ENCODE results near the gene URM1. TPM values are rescaled to one million over a fixed set of nuclear protein-coding genes. Genes with fewer than 3 reads are reported as not detected.

The URM1 gene
- polyA plus RNA-seq, 2 of the 4 experiments (the other 2 are of a cell fraction) = 43.6 to 50.6 TPM

DNA sequence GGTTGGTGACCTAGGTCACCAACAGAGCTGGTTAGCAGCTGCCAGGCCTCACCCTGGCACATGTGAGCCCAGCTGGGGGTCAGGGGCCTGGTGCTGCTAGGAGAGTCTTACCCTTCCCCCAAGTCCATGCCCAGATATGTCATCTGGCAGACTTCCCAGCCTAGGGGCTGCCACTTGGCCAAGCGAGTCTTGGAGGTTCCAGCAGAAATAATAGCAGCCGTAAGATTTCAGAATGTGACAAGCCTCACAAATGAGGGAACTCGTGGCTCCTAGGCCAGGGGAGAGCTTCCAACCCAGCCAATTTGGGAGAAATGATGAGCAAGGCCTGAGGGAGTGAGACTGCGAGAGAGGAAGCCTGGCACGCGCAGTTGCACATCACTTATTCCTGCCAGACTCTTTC, 11.1 kb downstream of the URM1 start:
- ChIA-PET CTCF (interaction anchor here (0.8 to 3.1 kb wide), 6 partner anchors 12 to 56 kb away, joined by 3 to 17 read pairs (median 6); partner anchors contain the start of gene CERCAM), POLR2A (interaction anchor here (1.8 kb wide), 1 partner anchor 11 kb away, joined by 5 read pairs; the partner anchor contains the start of gene URM1)
- H3K9me3 ChIP-seq = no peaks in the 10 kb centered on the region

DNA sequence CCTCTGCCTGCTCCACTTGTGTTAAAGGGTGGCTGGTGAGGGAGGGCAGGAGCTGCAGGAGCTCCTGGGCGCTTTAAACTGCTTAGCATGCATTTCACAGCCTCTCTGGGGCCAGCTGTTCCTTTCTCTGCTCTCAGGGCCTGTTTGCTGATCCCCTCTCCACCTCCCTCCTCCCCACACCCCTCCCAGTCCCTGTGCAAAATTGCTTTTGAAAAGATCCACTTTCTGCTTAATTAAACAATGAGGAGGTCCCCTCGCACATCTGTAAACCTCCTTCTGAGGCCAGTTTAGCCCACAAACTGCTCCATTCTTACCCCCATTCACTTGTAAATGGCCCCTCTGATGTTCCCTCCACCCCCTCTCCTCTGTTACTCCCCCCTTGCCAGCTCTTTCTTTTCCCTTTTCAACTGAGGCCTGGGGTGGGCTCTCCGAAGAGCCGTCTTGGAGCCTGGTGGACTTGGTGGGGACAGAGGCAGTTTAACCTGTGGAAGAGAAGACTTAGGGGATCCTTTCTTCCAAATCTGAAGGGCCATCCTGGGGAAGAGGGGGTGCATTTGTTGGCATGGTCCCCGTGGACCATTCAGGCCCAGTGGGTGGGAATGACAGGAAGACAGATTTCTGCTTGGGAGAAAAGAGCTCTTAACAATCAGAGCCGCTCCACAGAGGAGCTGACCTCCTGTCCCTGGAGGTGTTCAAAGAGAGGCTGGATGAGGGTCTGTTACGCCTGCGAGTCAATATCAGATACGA, 12.0 kb downstream of the URM1 start:
- no peak overlapping the region for H3K27ac ChIP-seq
- no peaks in the 10 kb centered on the region for H3K9me3 ChIP-seq
- ChIA-PET CTCF (interaction anchor here (0.6 to 3.1 kb wide), 10 partner anchors 9 to 252 kb away, joined by 3 to 17 read pairs (median 3); partner anchors contain the start of gene CERCAM), POLR2A (interaction anchor here (1.8 kb wide), 1 partner anchor 12 kb away, joined by 5 read pairs; the partner anchor contains the start of gene URM1)
- H3K4me3 ChIP-seq = no peak overlapping the region
- H3K4me2 ChIP-seq = no peak overlapping the region
- 94% methylated on average over 9 of the region's 9 CpGs for WGBS (ENCODE audit: missing lambda C conversion rate)
- ATAC-seq = no peak
- FAIRE-seq = no peak
- TF ChIP-seq, protein P1, sequence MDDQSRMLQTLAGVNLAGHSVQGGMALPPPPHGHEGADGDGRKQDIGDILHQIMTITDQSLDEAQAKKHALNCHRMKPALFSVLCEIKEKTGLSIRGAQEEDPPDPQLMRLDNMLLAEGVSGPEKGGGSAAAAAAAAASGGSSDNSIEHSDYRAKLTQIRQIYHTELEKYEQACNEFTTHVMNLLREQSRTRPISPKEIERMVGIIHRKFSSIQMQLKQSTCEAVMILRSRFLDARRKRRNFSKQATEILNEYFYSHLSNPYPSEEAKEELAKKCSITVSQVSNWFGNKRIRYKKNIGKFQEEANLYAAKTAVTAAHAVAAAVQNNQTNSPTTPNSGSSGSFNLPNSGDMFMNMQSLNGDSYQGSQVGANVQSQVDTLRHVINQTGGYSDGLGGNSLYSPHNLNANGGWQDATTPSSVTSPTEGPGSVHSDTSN (IDR thresholded peaks at IDR 0.05) = no peak
- no peak for TF ChIP-seq ZFP36 (IDR thresholded peaks at IDR 0.05; ENCODE audit: borderline replicate concordance, partially characterized antibody)
- no peak for TF ChIP-seq CHD2 (IDR thresholded peaks at IDR 0.05; ENCODE audit: low read length, partially characterized antibody)
- no peak for TF ChIP-seq CBX2 (IDR thresholded peaks at IDR 0.05; ENCODE audit: borderline replicate concordance, low read depth)
- no peak for TF ChIP-seq HEYL (CRISPR knock-in tag; IDR thresholded peaks at IDR 0.05)
- no peak for TF ChIP-seq CHD4 (IDR thresholded peaks at IDR 0.05; ENCODE audit: borderline replicate concordance)
- TF ChIP-seq FOSB (CRISPR knock-in tag; IDR thresholded peaks at IDR 0.05) = no peak
- TF ChIP-seq, protein P2, sequence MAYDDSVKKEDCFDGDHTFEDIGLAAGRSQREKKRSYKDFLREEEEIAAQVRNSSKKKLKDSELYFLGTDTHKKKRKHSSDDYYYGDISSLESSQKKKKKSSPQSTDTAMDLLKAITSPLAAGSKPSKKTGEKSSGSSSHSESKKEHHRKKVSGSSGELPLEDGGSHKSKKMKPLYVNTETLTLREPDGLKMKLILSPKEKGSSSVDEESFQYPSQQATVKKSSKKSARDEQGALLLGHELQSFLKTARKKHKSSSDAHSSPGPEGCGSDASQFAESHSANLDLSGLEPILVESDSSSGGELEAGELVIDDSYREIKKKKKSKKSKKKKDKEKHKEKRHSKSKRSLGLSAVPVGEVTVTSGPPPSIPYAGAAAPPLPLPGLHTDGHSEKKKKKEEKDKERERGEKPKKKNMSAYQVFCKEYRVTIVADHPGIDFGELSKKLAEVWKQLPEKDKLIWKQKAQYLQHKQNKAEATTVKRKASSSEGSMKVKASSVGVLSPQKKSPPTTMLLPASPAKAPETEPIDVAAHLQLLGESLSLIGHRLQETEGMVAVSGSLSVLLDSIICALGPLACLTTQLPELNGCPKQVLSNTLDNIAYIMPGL (CRISPR knock-in tag; IDR thresholded peaks at IDR 0.05; ENCODE audit: borderline replicate concordance) = no peak
- TF ChIP-seq MAFK (IDR thresholded peaks at IDR 0.05; ENCODE audit: partially characterized antibody) = no peak
- TF ChIP-seq SREBF2 (IDR thresholded peaks at IDR 0.05) = no peak
- TF ChIP-seq ESRRA (IDR thresholded peaks at IDR 0.05; ENCODE audit: borderline replicate concordance, low read length) = no peak
- no peak for TF ChIP-seq FOXS1 (CRISPR knock-in tag; IDR thresholded peaks at IDR 0.05)
- TF ChIP-seq GATA3 (IDR thresholded peaks at IDR 0.05; ENCODE audit: borderline replicate concordance) = no peak
- DNase-seq (ENCODE audit: low read depth in 1 of 2, low spot score in 1 of 2) = no peak
- no peaks in the 10 kb centered on the region for H3K4me1 ChIP-seq

More for the DNA sequence above, 11.1 kb downstream of the URM1 start:
- H3K4me3 ChIP-seq = no peak overlapping the region
- TF ChIP-seq POLR2AphosphoS2 (conservative IDR thresholded peaks at IDR 0.05; ENCODE audit: low read length) (no peak), CEBPB (IDR thresholded peaks at IDR 0.05) (no peak), CHD2 (IDR thresholded peaks at IDR 0.05; ENCODE audit: low read length, partially characterized antibody) (no peak), FOSL2 (IDR thresholded peaks at IDR 0.05) (no peak), FOSL2 (CRISPR knock-in tag; IDR thresholded peaks at IDR 0.05) (no peak), JUN (IDR thresholded peaks at IDR 0.05) (no peak), RFX5 (IDR thresholded peaks at IDR 0.05) (no peak), MYC (IDR thresholded peaks at IDR 0.05; ENCODE audit: borderline replicate concordance, low read length) (no peak), NFE2L2 (conservative IDR thresholded peaks at IDR 0.05; ENCODE audit: low read length) (no peak), SMC3 (IDR thresholded peaks at IDR 0.05) (no peak)
- TF ChIP-seq, protein P3, sequence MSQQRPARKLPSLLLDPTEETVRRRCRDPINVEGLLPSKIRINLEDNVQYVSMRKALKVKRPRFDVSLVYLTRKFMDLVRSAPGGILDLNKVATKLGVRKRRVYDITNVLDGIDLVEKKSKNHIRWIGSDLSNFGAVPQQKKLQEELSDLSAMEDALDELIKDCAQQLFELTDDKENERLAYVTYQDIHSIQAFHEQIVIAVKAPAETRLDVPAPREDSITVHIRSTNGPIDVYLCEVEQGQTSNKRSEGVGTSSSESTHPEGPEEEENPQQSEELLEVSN (IDR thresholded peaks at IDR 0.05; ENCODE audit: borderline replicate concordance, low read depth) = no peak
- TF ChIP-seq, protein P4, sequence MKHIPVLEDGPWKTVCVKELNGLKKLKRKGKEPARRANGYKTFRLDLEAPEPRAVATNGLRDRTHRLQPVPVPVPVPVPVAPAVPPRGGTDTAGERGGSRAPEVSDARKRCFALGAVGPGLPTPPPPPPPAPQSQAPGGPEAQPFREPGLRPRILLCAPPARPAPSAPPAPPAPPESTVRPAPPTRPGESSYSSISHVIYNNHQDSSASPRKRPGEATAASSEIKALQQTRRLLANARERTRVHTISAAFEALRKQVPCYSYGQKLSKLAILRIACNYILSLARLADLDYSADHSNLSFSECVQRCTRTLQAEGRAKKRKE (CRISPR knock-in tag; IDR thresholded peaks at IDR 0.05; ENCODE audit: low read depth) = no peak
- 85% methylated on average over 6 of the region's 6 CpGs for WGBS (ENCODE audit: missing lambda C conversion rate)
- no peak for DNase-seq (ENCODE audit: low read depth in 1 of 2, low spot score in 1 of 2)
- no peak overlapping the region for H3K27ac ChIP-seq
- FAIRE-seq = no peak
- no peak overlapping the region for H3K4me2 ChIP-seq
- no peaks in the 10 kb centered on the region for H3K4me1 ChIP-seq
- no peak for ATAC-seq

Data from A549 (cell line).